Measurements from ENCODE around the gene LMTK2. TPM values are rescaled to one million over a fixed set of nuclear protein-coding genes. Genes with fewer than 3 reads are reported as not detected.

The LMTK2 gene
- total and polyA plus RNA-seq, 2 donors (not counting 1 experiment from before 2014, with no cell fraction given) = 4.9 to 13.1 TPM

- ATAC-seq (ENCODE audit: low read depth) (no peak), DNase-seq (no peak)
- H3K4me1 ChIP-seq (ENCODE audit: control insufficient read depth in 2 of 2, insufficient read depth in 2 of 2, low read length in 2 of 2) = peaks cover 11 to 19% of the 10 kb centered on the region in 2 donors
- no peak overlapping the region for H3K27ac Mint-ChIP-seq
- H3K4me1 Mint-ChIP-seq = peaks cover 13% of the 10 kb centered on the region
- no peak overlapping the region for H2AFZ ChIP-seq (ENCODE audit: insufficient read depth, low read depth, low read length, poor library complexity, severe bottlenecking)
- intact Hi-C loops (cut with micrococcal nuclease) = no loop called here
- no peak overlapping the region for H3K4me3 ChIP-seq (ENCODE audit: control extremely low read depth in 1 of 5, extremely low read depth in 1 of 5, insufficient read depth in 1 of 5, low read depth in 2 of 5, low read length in 4 of 5)
- no peak for TF ChIP-seq CTCF (IDR thresholded peaks at IDR 0.05)
- TF ChIP-seq EZH2 (IDR thresholded peaks at IDR 0.05; ENCODE audit: borderline replicate concordance, insufficient read depth, low read depth, low read length, poor library complexity, severe bottlenecking) = no peak
- H3K4me3 Mint-ChIP-seq = no peak overlapping the region
- no peaks in the 10 kb centered on the region for H3K9me3 ChIP-seq (ENCODE audit: control extremely low read depth in 1 of 3, control insufficient read depth in 2 of 3, insufficient read depth in 1 of 3, low read length in 2 of 3)
- peaks cover 67% of the 10 kb centered on the region for H4K20me1 ChIP-seq (ENCODE audit: control insufficient read depth, insufficient read depth, low read length, poor library complexity, severe bottlenecking)
- H3K79me2 ChIP-seq (ENCODE audit: control insufficient read depth, insufficient read depth, low read length) = peaks cover 4% of the 10 kb centered on the region
- H3K27me3 Mint-ChIP-seq = peaks cover 33% of the 10 kb centered on the region
- no peak overlapping the region for H3K27ac ChIP-seq (ENCODE audit: low read length in 2 of 2)
- ChIA-PET POLR2A (no interaction called here), CTCF (interaction anchor here (0.7 to 1.1 kb wide), 2 partner anchors 19 to 26 kb away, joined by 3 to 4 read pairs; no protein-coding TSS in a partner anchor)
- H3K9me3 Mint-ChIP-seq (ENCODE audit: insufficient read depth) = no peaks in the 10 kb centered on the region
- H3K27me3 ChIP-seq (replicated peaks in 1 of 4; ENCODE audit: control extremely low read depth in 1 of 4, control insufficient read depth in 3 of 4, insufficient read depth in 4 of 4, low read length in 3 of 4) = peaks cover 0 to 31% (median 25%) of the 10 kb centered on the region in 4 experiments
- peaks cover 1 to 4% of the 10 kb centered on the region in 2 experiments for H3K36me3 ChIP-seq (replicated peaks in 1 of 2; ENCODE audit: control extremely low read depth in 1 of 2, control insufficient read depth in 1 of 2, extremely low read depth in 1 of 2, insufficient read depth in 2 of 2, low read length in 1 of 2)
- no peak overlapping the region for H3K4me2 ChIP-seq (replicated peaks; ENCODE audit: low read depth, low read length, poor library complexity, severe bottlenecking)
- WGBS (ENCODE audit: insufficient coverage) = 100% methylated on average over 2 of the region's 2 CpGs
- no peak overlapping the region for H3K9ac ChIP-seq (ENCODE audit: low read length)
Observed at GRCh38 chr7:98142658-98143057, 36.0 kb downstream of the LMTK2 start.

- H3K4me1 Mint-ChIP-seq = no peaks in the 10 kb centered on the region
- no peaks in the 10 kb centered on the region for H3K79me2 ChIP-seq (ENCODE audit: control insufficient read depth, insufficient read depth, low read length)
- no peak for DNase-seq
- H3K36me3 ChIP-seq (replicated peaks in 1 of 2; ENCODE audit: control extremely low read depth in 1 of 2, control insufficient read depth in 1 of 2, extremely low read depth in 1 of 2, insufficient read depth in 2 of 2, low read length in 1 of 2) = peaks cover 0 to 6% of the 10 kb centered on the region in 2 experiments
- no peaks in the 10 kb centered on the region for H3K9me3 ChIP-seq (ENCODE audit: control extremely low read depth in 1 of 3, control insufficient read depth in 2 of 3, insufficient read depth in 1 of 3, low read length in 2 of 3)
- H3K4me3 Mint-ChIP-seq = no peak overlapping the region
- no peak for ATAC-seq (ENCODE audit: low read depth)
- H3K9ac ChIP-seq (ENCODE audit: low read length) = no peak overlapping the region
- peaks cover 8% of the 10 kb centered on the region for H3K27me3 Mint-ChIP-seq
- 98% methylated on average over 4 of the region's 5 CpGs for WGBS (ENCODE audit: insufficient coverage)
- POLR2A ChIA-PET = interaction anchor here (0.6 kb wide), 1 partner anchor 123 kb away, joined by 3 read pairs; no protein-coding TSS in a partner anchor
- H3K4me3 ChIP-seq (ENCODE audit: control extremely low read depth in 1 of 5, extremely low read depth in 1 of 5, insufficient read depth in 1 of 5, low read depth in 2 of 5, low read length in 4 of 5) = no peak overlapping the region
- H3K4me2 ChIP-seq (replicated peaks; ENCODE audit: low read depth, low read length, poor library complexity, severe bottlenecking) = no peak overlapping the region
- peaks cover 49% of the 10 kb centered on the region for H4K20me1 ChIP-seq (ENCODE audit: control insufficient read depth, insufficient read depth, low read length, poor library complexity, severe bottlenecking)
- H3K27me3 ChIP-seq (replicated peaks in 1 of 4; ENCODE audit: control extremely low read depth in 1 of 4, control insufficient read depth in 3 of 4, insufficient read depth in 4 of 4, low read length in 3 of 4) = peaks cover 0 to 13% (median 4%) of the 10 kb centered on the region in 4 experiments
- intact Hi-C loops (cut with micrococcal nuclease) = no loop called here
- no peak for TF ChIP-seq CTCF (IDR thresholded peaks at IDR 0.05)
- no peak for TF ChIP-seq EZH2 (IDR thresholded peaks at IDR 0.05; ENCODE audit: borderline replicate concordance, insufficient read depth, low read depth, low read length, poor library complexity, severe bottlenecking)
- H3K27ac ChIP-seq (ENCODE audit: low read length in 2 of 2) = no peak overlapping the region
- no peaks in the 10 kb centered on the region for H3K4me1 ChIP-seq (ENCODE audit: control insufficient read depth in 2 of 2, insufficient read depth in 2 of 2, low read length in 2 of 2)
- no peak overlapping the region for H3K27ac Mint-ChIP-seq
- CTCF ChIA-PET = interaction anchor here (1.4 kb wide), 1 partner anchor 43 kb away, joined by 3 read pairs; no protein-coding TSS in a partner anchor
- H2AFZ ChIP-seq (ENCODE audit: insufficient read depth, low read depth, low read length, poor library complexity, severe bottlenecking) = no peak overlapping the region
- H3K9me3 Mint-ChIP-seq (ENCODE audit: insufficient read depth) = no peaks in the 10 kb centered on the region
Observed at GRCh38 chr7:98148607-98149006, 41.9 kb downstream of the LMTK2 start.

Measured in B cell (primary cell).